ENCODE data around the gene RAG1. TPM values are rescaled to one million over a fixed set of nuclear protein-coding genes. Genes with fewer than 3 reads are reported as not detected.

The RAG1 gene
- total and polyA plus RNA-seq, 2 of the 13 experiments (the other 11 are each of a cell fraction or from before 2014, with no cell fraction given), result 0.11 to 0.15 TPM

DNA sequence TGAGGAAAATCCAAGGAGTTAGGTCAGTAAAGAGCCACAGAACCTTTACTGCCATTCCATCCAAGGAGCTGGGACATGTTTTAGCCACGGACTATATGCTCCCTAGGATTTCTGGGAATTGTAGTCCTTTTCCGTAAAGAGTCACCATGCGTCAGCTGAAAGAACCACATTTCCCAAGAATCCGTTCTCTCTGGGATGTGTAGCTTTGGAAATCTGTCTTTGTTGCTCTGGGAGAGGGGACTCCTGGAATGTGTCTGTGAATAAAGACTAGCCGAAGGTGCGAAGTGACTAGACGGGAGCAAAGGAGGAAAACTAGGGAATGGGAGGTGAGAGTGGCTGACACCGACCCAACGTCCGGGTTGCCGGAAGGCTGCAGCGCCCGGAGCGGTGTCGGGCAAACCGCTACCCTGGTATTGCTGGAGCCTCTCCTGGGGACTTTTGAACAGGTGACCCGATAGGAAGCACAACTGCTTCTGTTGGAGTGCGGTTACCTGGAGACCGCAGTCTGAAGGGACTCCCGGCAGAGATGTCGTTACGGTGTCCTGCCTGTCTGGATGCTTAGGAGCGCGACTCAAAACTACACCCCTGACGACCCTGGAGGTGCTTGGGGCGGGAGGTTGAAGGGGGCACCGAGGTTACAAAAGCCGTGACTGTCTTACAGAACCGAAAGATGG, 26.6 kb downstream of the RAG1 start, which contains the start of gene IFTAP (continued):
- TF ChIP-seq RCOR2 (CRISPR knock-in tag; IDR thresholded peaks at IDR 0.05) (no peak), SPEN (CRISPR knock-in tag; IDR thresholded peaks at IDR 0.05; ENCODE audit: low read depth) (peak; percentile 45; the same call in 1 of the 2 replicates), GFI1 (CRISPR knock-in tag; IDR thresholded peaks at IDR 0.05; ENCODE audit: borderline replicate concordance) (no peak), ZNF274 (CRISPR knock-in tag; IDR thresholded peaks at IDR 0.05) (peak; percentile 61; the same call in 1 of the 2 replicates), U2AF2 (IDR thresholded peaks at IDR 0.05; ENCODE audit: low read depth, low read length) (no peak), NONO (IDR thresholded peaks at IDR 0.05) (no peak), NONO (CRISPR knock-in tag; conservative IDR thresholded peaks at IDR 0.05) (peak; percentile 52; the same call in 1 of the 2 replicates), SOX13 (IDR thresholded peaks at IDR 0.05) (no peak), SOX13 (CRISPR knock-in tag; conservative IDR thresholded peaks at IDR 0.05 in 1 of 2, IDR thresholded peaks at IDR 0.05 in 1 of 2) (peak in 1 of 2 experiments; percentile 16; a peak in 1 of 4 replicates), BRCA1 (CRISPR knock-in tag; IDR thresholded peaks at IDR 0.05) (no peak), ISX (CRISPR knock-in tag; conservative IDR thresholded peaks at IDR 0.05) (no peak), ZNF709 (CRISPR knock-in tag; IDR thresholded peaks at IDR 0.05) (no peak), THYN1 (CRISPR knock-in tag; IDR thresholded peaks at IDR 0.05; ENCODE audit: borderline replicate concordance, low read depth) (no peak), MBNL3 (CRISPR knock-in tag; conservative IDR thresholded peaks at IDR 0.05) (0 out of 2 replicates have a peak, but pooled peaks have one; percentile 47), PCBP1 (IDR thresholded peaks at IDR 0.05; ENCODE audit: borderline replicate concordance, low read depth, low read length) (no peak), ZNF619 (CRISPR knock-in tag; IDR thresholded peaks at IDR 0.05) (no peak), ZNF891 (CRISPR knock-in tag; IDR thresholded peaks at IDR 0.05) (no peak), ZNF543 (CRISPR knock-in tag; IDR thresholded peaks at IDR 0.05) (no peak), KDM5B (CRISPR knock-in tag; IDR thresholded peaks at IDR 0.05; ENCODE audit: borderline replicate concordance) (peak; percentile 26; the same call in 1 of the 2 replicates), NCOA2 (CRISPR knock-in tag; IDR thresholded peaks at IDR 0.05) (no peak), REPIN1 (CRISPR knock-in tag; IDR thresholded peaks at IDR 0.05; ENCODE audit: borderline replicate concordance, low read depth) (peak; percentile 49; the same call in 1 of the 2 replicates), ZNF382 (CRISPR knock-in tag; IDR thresholded peaks at IDR 0.05; ENCODE audit: borderline replicate concordance) (no peak), ZNF7 (CRISPR knock-in tag; IDR thresholded peaks at IDR 0.05) (no peak), RFX3 (CRISPR knock-in tag; IDR thresholded peaks at IDR 0.05) (no peak), AKAP8 (CRISPR knock-in tag; IDR thresholded peaks at IDR 0.05) (no peak)
- TF ChIP-seq, protein P1, sequence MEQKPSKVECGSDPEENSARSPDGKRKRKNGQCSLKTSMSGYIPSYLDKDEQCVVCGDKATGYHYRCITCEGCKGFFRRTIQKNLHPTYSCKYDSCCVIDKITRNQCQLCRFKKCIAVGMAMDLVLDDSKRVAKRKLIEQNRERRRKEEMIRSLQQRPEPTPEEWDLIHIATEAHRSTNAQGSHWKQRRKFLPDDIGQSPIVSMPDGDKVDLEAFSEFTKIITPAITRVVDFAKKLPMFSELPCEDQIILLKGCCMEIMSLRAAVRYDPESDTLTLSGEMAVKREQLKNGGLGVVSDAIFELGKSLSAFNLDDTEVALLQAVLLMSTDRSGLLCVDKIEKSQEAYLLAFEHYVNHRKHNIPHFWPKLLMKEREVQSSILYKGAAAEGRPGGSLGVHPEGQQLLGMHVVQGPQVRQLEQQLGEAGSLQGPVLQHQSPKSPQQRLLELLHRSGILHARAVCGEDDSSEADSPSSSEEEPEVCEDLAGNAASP (CRISPR knock-in tag; IDR thresholded peaks at IDR 0.05; ENCODE audit: borderline replicate concordance), result peak; percentile 49; the same call in 1 of the 2 replicates
- TF ChIP-seq, protein P2, sequence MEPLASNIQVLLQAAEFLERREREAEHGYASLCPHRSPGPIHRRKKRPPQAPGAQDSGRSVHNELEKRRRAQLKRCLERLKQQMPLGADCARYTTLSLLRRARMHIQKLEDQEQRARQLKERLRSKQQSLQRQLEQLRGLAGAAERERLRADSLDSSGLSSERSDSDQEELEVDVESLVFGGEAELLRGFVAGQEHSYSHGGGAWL (CRISPR knock-in tag; IDR thresholded peaks at IDR 0.05), result no peak
- TF ChIP-seq, protein P3, sequence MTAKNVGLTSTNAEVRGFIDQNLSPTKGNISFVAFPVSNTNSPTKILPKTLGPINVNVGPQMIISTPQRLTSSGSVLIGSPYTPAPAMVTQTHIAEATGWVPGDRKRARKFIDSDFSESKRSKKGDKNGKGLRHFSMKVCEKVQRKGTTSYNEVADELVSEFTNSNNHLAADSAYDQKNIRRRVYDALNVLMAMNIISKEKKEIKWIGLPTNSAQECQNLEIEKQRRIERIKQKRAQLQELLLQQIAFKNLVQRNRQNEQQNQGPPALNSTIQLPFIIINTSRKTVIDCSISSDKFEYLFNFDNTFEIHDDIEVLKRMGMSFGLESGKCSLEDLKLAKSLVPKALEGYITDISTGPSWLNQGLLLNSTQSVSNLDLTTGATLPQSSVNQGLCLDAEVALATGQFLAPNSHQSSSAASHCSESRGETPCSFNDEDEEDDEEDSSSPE (CRISPR knock-in tag; IDR thresholded peaks at IDR 0.05), result peak; percentile 61
- TF ChIP-seq, protein P4, sequence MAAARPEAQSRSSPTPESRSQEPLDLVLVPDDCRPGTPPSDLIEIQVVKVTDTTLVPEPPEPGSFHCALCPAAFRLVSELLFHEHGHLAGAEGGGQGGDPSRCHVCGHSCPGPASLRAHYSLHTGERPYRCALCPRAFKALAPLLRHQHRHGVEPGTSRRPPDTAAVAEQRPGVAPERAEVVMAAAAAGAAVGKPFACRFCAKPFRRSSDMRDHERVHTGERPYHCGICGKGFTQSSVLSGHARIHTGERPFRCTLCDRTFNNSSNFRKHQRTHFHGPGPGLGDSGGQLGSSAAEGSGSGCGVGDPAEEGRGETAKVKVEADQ (CRISPR knock-in tag; IDR thresholded peaks at IDR 0.05; ENCODE audit: borderline replicate concordance), result peak; percentile 32; the same call in 1 of the 2 replicates
